ENCODE measurements around the gene RNF148. TPM values are rescaled to one million over a fixed set of nuclear protein-coding genes. Genes with fewer than 3 reads are reported as not detected.

The RNF148 gene, protein sequence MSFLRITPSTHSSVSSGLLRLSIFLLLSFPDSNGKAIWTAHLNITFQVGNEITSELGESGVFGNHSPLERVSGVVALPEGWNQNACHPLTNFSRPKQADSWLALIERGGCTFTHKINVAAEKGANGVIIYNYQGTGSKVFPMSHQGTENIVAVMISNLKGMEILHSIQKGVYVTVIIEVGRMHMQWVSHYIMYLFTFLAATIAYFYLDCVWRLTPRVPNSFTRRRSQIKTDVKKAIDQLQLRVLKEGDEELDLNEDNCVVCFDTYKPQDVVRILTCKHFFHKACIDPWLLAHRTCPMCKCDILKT
- total RNA-seq = not detected in 2 replicates

DNA sequence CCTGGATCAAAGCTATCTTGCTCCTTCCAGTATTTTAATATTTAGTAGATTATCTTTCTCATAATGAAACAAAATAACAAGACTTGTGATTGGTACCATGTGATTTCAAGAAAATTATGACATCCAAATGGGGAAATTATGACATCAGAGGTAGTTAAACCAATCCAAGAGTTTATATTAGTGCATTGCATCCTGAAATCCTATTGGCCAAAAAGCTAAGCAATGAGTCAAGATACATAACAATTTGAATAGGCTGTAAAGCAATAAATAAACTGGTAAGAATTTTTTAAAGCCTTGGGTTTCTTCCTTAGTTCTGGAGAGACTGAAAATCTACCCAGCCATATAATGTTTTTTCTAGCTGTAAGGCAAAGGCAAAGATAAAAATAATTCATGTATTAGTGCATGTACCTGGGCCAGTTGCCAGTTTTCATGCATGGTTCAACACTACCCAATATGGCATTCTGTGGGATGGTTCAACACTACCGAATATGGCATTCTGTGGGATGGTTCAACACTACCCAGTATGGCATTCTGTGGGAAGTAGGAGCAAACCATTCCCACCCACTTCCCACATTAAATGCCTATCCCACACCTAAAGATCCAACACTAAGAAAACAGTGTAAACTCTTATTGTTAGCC is at the start of gene RNF148:
Gene RNF148, minus strand, starts transcription at position 51 of the 639 bp plus-strand sequence. CDS start 172 bp downstream, outside the sequence.

DNA sequence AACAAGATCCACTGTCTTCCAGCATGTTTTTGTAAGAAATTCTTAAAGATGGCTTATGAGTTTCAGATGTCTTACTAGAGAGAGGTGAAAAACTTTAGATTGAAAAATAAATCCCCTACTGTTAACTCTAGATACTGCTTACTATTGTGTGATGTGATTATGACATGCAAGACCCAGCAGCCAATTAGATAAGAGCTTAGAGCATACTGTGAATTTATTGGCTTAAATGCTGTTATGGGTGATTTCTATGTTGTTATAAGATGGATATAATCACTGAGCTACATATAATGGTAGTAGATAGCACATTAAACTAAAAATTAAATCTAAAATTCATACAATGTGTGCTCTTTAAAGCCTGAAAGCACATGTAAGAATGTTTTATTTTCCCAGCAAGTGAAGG is 3.7 kb downstream of the RNF148 start, which contains the start of gene RNF133:
Gene RNF133, minus strand, starts transcription at position 101 of the 400 bp plus-strand sequence. CDS start 199 bp downstream, outside the sequence.

Other genes with a start within 250 kb of the RNF148 start
- gene RNF133, start 3.8 kb downstream of the RNF148 start, total RNA-seq = 0.32 TPM in 1 of 2 replicates, not detected in the other
- gene CADPS2, start 183.5 kb upstream of the RNF148 start, total RNA-seq = 6.2 and 8.8 TPM in 2 replicates

Data from epithelial cell of alveolus of lung (primary cell).